ENCODE data around the gene DHRS7B.
"Not testable (repeated sequence)": the region's sequence is repeated elsewhere in the genome, so short reads cannot be mapped to it uniquely, and the experiment has no call there.

The DHRS7B gene

DNA sequence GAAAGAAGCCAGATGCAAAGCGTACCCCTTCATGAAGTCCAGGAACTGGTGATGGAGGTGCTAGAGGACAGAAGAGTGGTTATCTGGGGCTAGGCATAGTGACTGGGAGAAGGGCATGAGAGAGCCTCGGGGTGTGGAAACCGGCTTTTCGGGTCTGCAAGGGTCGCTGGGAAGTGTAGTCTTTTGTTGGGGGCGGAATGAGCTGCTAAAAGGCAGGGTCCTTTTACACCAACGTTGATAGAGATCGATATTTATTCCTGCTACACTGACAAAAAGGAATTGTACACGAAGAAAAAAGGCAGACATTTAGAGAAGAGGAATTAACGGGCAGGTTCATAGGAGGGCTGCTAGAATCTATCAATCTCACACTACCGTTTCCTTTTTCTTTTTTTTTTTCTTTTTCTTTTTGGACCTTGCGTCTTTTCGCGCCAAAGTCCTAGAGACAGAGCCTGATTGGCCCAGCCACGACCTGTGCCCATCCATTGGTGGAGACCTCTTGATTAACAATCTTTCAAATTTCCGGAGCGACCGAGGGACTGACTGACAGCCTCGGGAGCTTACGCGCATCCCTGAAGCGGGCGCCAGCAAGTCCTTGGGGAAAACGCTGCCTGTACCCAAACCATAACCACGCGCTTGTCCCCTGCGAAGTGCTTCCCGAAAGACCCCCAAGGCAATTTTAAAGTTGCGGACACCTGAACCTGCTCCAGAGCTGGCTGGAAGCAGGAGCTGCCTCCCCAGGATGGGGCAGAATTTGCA is 27.7 kb upstream of the DHRS7B start:
- peak; percentile 89 for DNase-seq (ENCODE audit: low spot score)
- TF ChIP-seq CTCF (IDR thresholded peaks at IDR 0.05; ENCODE audit: extremely low read depth, missing control alignments), result no peak

GRCh38 chr17:21100636-21101035 is 26.1 kb upstream of the DHRS7B start:
- no peak for TF ChIP-seq CTCF (IDR thresholded peaks at IDR 0.05; ENCODE audit: extremely low read depth, missing control alignments)
- no peak for DNase-seq (ENCODE audit: low spot score)

GRCh38 chr17:21104608-21105007 is 22.2 kb upstream of the DHRS7B start:
- no peak for DNase-seq (ENCODE audit: low spot score)
- no peak for TF ChIP-seq CTCF (IDR thresholded peaks at IDR 0.05; ENCODE audit: extremely low read depth, missing control alignments)

GRCh38 chr17:21105064-21105894 is 21.5 kb upstream of the DHRS7B start:
- DNase-seq (ENCODE audit: low spot score), result no peak
- TF ChIP-seq CTCF (IDR thresholded peaks at IDR 0.05; ENCODE audit: extremely low read depth, missing control alignments), result no peak

- TF ChIP-seq CTCF (IDR thresholded peaks at IDR 0.05; ENCODE audit: extremely low read depth, missing control alignments), result no peak
- DNase-seq (ENCODE audit: low spot score), result no peak
Observed at GRCh38 chr17:21106316-21106715, 20.4 kb upstream of the DHRS7B start.

DNA sequence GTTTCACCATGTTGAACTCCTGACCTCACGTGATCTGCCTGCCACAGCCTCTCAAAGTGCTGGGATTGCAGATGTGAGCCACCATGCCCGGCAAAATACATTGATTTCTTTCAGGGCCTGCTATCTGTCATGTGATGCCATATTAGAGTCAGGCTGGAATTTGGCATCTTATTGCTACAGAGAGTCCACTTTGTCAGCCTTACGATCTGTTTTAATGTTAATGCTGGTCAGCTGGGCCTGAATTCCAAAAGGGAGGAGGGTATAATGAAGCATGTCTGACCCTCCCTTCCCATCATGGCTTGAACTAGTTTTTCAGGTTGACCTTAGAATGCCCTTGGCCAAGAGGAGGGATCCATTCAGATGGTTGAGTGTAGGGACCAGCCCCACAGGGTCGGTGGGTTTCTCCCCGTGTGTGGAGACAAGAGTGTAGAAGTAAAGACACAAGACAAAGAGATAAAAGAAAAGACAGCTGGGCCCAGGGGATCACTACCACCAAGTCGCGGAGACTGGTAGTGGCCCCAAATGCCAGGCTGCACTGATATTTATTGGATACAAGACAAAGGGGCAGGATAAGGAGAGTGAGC is 19.6 kb upstream of the DHRS7B start:
- not testable (repeated sequence) for DNase-seq (ENCODE audit: low spot score)

- DNase-seq (ENCODE audit: low spot score), result no peak
- no peak for TF ChIP-seq CTCF (IDR thresholded peaks at IDR 0.05; ENCODE audit: extremely low read depth, missing control alignments)
Observed at GRCh38 chr17:21108651-21109050, 18.1 kb upstream of the DHRS7B start.

Measured in GM20000 (cell line).